NOMO-1 (cell line): Measurements from ENCODE around the gene SMAD9.
A peak's percentile ranks its signal among the peaks of the same experiment; 100 is the strongest.

Experiments
- DNase-seq, 2 experiments: peaks; one replicate each; lab custom pipeline; 2025; ENCODE audit not compliant: unreplicated experiment in 2 of 2; lab: John Stamatoyannopoulos, UW

Gene SMAD9

GRCh38 chr13:36820222-36820621, 99.8 kb downstream of the SMAD9 start:
- DNase-seq, result peak in 1 of 2 experiments; percentile 13

- DNase-seq, result peak; percentile 26 to 35
Observed at GRCh38 chr13:36819739-36820090, 100.3 kb downstream of the SMAD9 start.

GRCh38 chr13:36818804-36819738, 101.0 kb downstream of the SMAD9 start, which contains the start of gene RFXAP:
RFXAP (plus strand) TSS chr13:36819222; CDS start chr13:36819358, 136 bp downstream.
- DNase-seq, result peak; percentile 78 to 92

GRCh38 chr13:36817996-36818803, 101.8 kb downstream of the SMAD9 start:
- no peak for DNase-seq

- no peak for DNase-seq
Observed at GRCh38 chr13:36815062-36815461, 105.0 kb downstream of the SMAD9 start.

GRCh38 chr13:36814465-36814864, 105.6 kb downstream of the SMAD9 start:
- DNase-seq, result no peak

GRCh38 chr13:36813225-36813624, 106.8 kb downstream of the SMAD9 start:
- DNase-seq, result no peak

GRCh38 chr13:36807616-36808015, 112.4 kb downstream of the SMAD9 start:
- DNase-seq, result no peak

- peak; percentile 55 to 83 for DNase-seq
Observed at GRCh38 chr13:36806102-36806501, 113.9 kb downstream of the SMAD9 start.

- DNase-seq, result no peak
Observed at GRCh38 chr13:36804588-36804987, 115.5 kb downstream of the SMAD9 start.

GRCh38 chr13:36801035-36801434, 119.0 kb downstream of the SMAD9 start:
- no peak for DNase-seq

- peak in 1 of 2 experiments; percentile 3 for DNase-seq
Observed at GRCh38 chr13:36796052-36796451, 124.0 kb downstream of the SMAD9 start.

GRCh38 chr13:36795463-36795862, 124.6 kb downstream of the SMAD9 start:
- DNase-seq, result no peak
